Fibroblast of pulmonary artery (primary cell): Measurements from ENCODE around the gene ELP4.

Experiments used
- DNase-seq: peaks from one replicate; pipeline ENCODE4 v3.0.0-alpha.2; 2010; ENCODE audit warnings: low read depth
- H3K4me3 ChIP-seq: replicated peaks from 2 replicates; pipeline ENCODE4 v1.5.1; 2011; ENCODE audit warnings: low read depth, mild to moderate bottlenecking, control low read depth, low read length, moderate library complexity
- TF ChIP-seq, protein P1 (sequence below): IDR thresholded peaks from 2 replicates; pipeline ENCODE4 v1.5.1; 2011; ENCODE audit warnings: mild to moderate bottlenecking, control low read depth, low read length, inconsistent platforms; ENCODE audit errors: missing control alignments

Gene ELP4

DNA sequence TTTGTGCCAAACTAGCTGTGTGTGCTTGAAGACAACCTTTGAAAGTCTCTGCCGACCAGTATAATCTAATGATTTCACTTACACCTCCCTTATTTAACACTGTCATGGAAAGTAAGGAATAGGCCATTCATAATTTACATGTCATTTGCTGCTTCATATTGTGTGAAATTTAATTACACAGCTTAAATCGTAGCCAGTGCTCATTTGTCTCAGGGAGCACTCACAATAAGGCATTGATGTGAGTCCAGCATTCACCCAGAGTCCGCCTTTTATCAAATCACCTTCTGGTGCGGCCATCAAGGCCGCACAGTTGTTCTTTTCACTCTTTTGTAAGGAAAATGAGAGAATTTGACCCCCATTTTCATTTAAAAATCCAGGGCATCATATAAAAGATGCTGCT is 254.7 kb downstream of the ELP4 start:
- TF ChIP-seq, protein P1, sequence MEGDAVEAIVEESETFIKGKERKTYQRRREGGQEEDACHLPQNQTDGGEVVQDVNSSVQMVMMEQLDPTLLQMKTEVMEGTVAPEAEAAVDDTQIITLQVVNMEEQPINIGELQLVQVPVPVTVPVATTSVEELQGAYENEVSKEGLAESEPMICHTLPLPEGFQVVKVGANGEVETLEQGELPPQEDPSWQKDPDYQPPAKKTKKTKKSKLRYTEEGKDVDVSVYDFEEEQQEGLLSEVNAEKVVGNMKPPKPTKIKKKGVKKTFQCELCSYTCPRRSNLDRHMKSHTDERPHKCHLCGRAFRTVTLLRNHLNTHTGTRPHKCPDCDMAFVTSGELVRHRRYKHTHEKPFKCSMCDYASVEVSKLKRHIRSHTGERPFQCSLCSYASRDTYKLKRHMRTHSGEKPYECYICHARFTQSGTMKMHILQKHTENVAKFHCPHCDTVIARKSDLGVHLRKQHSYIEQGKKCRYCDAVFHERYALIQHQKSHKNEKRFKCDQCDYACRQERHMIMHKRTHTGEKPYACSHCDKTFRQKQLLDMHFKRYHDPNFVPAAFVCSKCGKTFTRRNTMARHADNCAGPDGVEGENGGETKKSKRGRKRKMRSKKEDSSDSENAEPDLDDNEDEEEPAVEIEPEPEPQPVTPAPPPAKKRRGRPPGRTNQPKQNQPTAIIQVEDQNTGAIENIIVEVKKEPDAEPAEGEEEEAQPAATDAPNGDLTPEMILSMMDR, result no peak
- no peak overlapping the region for H3K4me3 ChIP-seq
- DNase-seq, result no peak

DNA sequence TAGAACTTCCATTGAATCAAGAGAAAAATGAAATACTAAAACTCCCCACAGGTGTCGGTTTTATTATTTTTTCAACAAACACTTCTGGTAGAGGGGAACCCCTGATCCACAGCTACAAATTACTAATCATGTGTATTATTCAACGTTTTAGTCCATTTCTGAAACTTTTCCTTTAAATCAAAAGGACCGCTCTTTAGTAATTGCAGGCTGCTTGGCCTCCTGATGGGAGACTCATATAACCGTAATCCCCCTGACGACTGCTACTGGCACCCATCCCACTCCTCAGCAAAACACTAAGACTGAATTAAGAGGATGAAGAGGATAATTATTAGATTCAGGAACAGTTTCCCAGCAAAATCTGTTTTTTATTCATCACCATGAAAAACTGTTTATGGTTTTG is 255.2 kb downstream of the ELP4 start:
- TF ChIP-seq, protein P1, result no peak
- H3K4me3 ChIP-seq, result no peak overlapping the region
- DNase-seq, result no peak

DNA sequence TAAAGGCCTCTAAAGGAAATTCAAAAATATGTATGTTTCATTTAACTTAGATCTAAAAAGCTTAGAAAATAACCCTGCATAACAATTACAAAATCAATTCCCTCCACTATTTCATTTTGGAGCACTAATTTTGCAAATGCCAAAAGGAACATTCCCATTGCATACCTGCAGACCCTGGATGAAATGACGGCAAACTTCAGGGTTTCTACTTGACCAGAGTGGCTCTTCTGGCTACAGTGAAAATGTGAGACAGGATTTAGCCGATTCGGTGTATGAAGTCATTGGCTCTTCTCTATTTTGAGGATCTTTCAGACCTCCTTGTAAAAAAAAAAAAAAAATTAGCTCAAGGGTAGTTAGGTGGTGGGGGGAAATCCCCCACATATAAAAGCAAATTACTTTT is 257.5 kb downstream of the ELP4 start:
- DNase-seq, result no peak
- H3K4me3 ChIP-seq, result no peak overlapping the region
- TF ChIP-seq, protein P1, result no peak

DNA sequence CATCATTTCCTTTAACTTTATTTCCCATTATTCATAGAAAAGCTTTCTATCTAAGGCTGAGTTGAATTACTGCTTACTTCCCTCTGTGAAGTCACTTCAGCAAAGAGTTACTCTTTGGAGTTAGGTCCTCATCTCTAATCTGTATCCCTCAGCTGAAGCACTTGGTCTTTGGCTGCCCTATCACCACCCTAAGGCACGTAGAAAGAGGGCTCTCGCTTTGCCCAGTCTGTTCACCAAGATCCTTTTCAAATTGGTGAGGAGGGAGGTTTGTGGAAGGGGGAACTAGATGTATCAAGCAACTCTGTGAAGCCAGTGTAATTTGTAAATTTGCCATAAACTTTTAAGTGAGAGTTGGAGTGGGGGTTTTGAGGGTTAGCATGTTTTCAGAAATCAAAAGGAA is 258.1 kb downstream of the ELP4 start:
- no peak overlapping the region for H3K4me3 ChIP-seq
- TF ChIP-seq, protein P1, result no peak

DNA sequence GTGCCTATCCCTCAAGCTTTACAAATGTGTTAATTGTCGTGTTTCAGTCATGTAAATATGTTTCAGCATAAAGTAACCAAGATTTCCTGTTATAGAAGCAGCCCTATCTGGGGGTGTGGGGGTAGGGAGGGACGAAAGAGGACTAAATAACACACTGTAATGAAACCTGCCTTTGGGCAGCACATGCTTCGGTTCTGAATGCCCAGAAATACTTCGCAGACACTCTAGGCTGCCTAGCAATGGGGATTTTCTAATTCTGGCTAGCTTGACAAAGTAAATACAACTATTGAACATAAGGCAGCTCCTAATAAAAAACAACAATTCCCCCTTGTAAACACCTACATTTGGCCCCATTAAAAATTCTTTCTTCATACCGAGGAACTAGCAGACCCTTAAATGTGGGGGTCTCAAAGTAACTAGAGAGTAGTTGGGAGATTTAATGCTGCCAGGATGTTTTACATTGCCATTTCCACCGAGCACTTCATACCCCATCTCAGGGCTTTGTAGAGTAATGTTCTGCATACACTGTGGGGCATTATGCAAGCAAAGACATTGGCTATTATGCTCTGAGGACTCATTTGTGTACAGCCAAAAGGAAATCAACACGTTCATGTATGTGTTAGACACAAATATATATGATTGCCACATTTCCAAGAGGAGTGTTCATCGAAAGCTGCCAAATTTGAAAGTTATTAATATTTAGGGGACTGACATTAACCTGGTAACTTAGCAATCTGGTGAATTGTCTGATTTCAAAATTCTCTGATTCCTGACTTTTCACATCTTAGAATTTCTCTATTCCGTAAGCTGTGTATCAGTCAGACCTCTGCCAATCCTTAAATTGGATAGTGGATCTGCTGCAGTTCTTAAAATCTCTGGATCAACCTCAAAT is 259.4 kb downstream of the ELP4 start:
- no peak overlapping the region for H3K4me3 ChIP-seq
- TF ChIP-seq, protein P1, result no peak
- no peak for DNase-seq

More for the DNA sequence above, 258.1 kb downstream of the ELP4 start:
- no peak for DNase-seq

DNA sequence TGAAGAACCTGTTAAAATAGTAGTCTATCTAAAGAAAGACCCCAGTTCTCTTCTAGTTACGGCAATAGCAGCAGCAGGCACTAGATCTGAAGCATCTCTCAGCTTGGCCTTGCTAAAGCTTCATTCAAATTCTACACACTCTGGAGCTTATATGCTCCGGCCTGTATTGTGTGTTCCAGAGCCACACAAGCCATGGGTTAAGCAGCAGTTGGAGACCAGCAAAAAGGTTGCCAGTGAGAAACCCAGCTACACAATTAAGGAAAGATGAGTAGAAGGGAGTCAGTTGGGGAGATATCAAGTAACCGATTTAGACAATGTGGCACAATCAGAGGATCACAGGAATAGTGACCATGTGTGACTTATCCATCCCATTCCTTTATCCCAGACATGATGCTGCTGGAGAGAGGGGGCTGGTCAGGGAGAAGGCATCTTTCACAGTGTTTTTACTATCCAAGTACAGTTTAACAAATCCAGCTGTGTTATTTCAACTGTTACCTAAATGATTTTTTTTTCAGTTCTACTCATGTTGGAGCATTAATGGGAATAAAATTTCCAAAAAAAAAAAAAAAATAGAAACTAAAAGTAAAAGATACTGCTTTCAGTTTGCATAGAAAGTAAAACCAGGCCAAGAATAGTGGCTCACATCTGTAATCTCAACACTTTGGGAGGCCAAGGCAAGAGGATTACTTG is 260.6 kb downstream of the ELP4 start:
- no peak for DNase-seq
- H3K4me3 ChIP-seq, result no peak overlapping the region
- TF ChIP-seq, protein P1, result no peak

DNA sequence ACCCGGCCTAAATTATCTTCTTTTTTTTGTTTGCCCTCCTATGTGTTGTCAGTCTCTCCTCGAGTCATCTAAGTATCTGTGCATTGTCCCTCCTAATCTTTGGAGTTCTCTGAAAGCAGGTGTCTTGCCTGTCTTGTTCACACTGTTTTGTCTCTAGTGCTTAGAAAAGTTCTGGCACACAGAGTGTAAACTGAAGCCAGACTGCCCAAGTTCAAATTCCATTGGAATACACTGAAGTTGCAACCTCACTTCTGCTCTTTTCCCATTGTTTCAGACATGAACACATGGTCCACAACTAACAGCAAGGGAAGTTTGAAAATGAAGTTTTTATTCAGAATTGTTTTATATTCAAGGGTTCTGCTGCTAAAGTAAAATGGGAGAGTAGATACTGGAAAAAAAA is 262.8 kb downstream of the ELP4 start:
- no peak overlapping the region for H3K4me3 ChIP-seq
- TF ChIP-seq, protein P1, result no peak
- no peak for DNase-seq
